Measurements from ENCODE around the gene RAB36.
A peak's percentile ranks its signal among the peaks of the same experiment; 100 is the strongest.

RAB36 gene

GRCh38 chr22:23114721-23115020 is 30.6 kb upstream of the RAB36 start:
- no peak overlapping the region for H3K4me3 ChIP-seq (ENCODE audit: low read depth, low read length)
- no peak for TF ChIP-seq CTCF (IDR thresholded peaks at IDR 0.05; ENCODE audit: low read depth, low read length, missing control alignments)
- no peak for DNase-seq
- H3K27ac ChIP-seq: no peak overlapping the region
- H3K36me3 ChIP-seq (replicated peaks): no peaks in the 10 kb centered on the region
- in situ Hi-C loops (cut with HindIII; ENCODE audit: low pct_ligation_motif_present, low sequenced_read_pairs): no loop called here
- peaks cover 45% of the 10 kb centered on the region for H3K27me3 ChIP-seq (replicated peaks)

DNA sequence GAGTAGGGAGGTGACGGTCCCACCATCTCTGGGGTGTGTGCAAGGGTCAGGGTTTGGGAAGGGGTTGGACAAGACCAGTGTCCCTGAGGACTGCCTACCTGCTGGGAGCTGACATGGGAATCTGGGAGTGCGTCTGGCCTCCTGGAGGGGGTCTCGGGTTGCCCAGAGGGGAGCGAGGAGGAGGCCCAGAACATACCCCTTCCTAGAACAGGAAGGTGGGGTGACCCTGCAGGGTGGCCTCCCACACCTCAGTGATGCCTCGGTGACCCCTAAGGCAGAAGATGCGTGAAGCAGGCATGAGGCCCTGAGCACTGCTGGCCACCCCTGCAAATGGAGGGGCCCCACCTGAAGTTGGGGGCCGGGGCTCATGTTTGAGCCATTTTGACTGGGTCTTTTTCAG is 29.9 kb upstream of the RAB36 start:
- DNase-seq: no peak
- Histone ChIP-seq H3K27me3 (replicated peaks) (peaks cover 45% of the 10 kb centered on the region), H3K27ac (no peak overlapping the region), H3K36me3 (replicated peaks) (no peaks in the 10 kb centered on the region), H3K4me3 (ENCODE audit: low read depth, low read length) (no peak overlapping the region)
- no peak for TF ChIP-seq CTCF (IDR thresholded peaks at IDR 0.05; ENCODE audit: low read depth, low read length, missing control alignments)
- in situ Hi-C loops (cut with HindIII; ENCODE audit: low pct_ligation_motif_present, low sequenced_read_pairs): no loop called here

- in situ Hi-C loops (cut with HindIII; ENCODE audit: low pct_ligation_motif_present, low sequenced_read_pairs): no loop called here
- TF ChIP-seq CTCF (IDR thresholded peaks at IDR 0.05; ENCODE audit: low read depth, low read length, missing control alignments): no peak
- DNase-seq: no peak
- peaks cover 42% of the 10 kb centered on the region for H3K27me3 ChIP-seq (replicated peaks)
- no peaks in the 10 kb centered on the region for H3K36me3 ChIP-seq (replicated peaks)
- no peak overlapping the region for H3K4me3 ChIP-seq (ENCODE audit: low read depth, low read length)
- H3K27ac ChIP-seq: no peak overlapping the region
Measured at GRCh38 chr22:23115825-23116494, 29.3 kb upstream of the RAB36 start.

DNA sequence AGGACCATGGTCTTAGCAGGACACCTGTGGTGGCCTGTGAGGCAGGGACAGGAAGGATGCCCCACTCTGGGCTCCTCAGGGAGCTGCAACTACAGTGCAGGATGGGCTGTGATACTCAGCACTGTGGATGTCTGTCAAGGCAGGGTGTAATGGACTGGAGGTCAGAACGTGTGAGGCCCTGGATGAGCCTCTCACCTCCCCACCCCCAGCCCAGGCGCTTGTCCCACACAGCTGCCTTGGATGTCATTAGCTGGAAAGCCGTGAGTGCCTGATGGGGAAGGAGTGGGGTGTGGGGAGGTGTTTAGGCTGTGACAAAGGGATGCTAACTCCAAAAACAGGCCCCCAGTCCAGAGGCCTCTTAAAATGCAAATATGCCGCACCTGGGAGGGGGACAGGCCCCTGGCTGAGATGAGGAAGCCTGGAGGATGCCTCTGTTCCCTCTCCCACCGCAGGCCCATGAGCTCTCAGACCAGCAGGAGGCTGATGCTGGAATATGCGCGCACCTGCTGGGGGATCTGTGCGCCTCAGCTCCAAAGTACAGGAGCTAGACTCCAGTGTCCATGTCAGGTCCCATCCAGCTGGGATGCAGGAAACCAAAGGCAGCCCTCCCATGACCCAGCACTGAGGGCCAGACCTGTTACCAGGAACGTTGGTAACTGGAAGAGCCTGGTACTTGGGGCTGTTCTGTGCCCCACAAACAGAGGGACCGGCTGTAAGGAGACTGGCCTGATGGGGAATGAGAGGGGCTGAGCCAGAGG is 28.6 kb upstream of the RAB36 start:
- Histone ChIP-seq H3K27ac (peak overlapping the region; percentile 20), H3K36me3 (replicated peaks) (no peaks in the 10 kb centered on the region), H3K4me3 (ENCODE audit: low read depth, low read length) (no peak overlapping the region), H3K27me3 (replicated peaks) (peaks cover 43% of the 10 kb centered on the region)
- no peak for TF ChIP-seq CTCF (IDR thresholded peaks at IDR 0.05; ENCODE audit: low read depth, low read length, missing control alignments)
- DNase-seq: no peak
- in situ Hi-C loops (cut with HindIII; ENCODE audit: low pct_ligation_motif_present, low sequenced_read_pairs): no loop called here

- H3K27ac ChIP-seq: peak overlapping the region; percentile 20
- TF ChIP-seq CTCF (IDR thresholded peaks at IDR 0.05; ENCODE audit: low read depth, low read length, missing control alignments): no peak
- no peak overlapping the region for H3K4me3 ChIP-seq (ENCODE audit: low read depth, low read length)
- in situ Hi-C loops (cut with HindIII; ENCODE audit: low pct_ligation_motif_present, low sequenced_read_pairs): no loop called here
- H3K36me3 ChIP-seq (replicated peaks): no peaks in the 10 kb centered on the region
- peaks cover 38% of the 10 kb centered on the region for H3K27me3 ChIP-seq (replicated peaks)
- DNase-seq: no peak
Measured at GRCh38 chr22:23117275-23117674, 28.0 kb upstream of the RAB36 start.

Measured in brain microvascular endothelial cell (primary cell).